Sigmoid colon (tissue), 4 donors: ENCODE results near the gene MOV10L1.

ENCODE experiments used
- EP300 ChIP-seq, 4 donors: sonication (generic); formaldehyde crosslinking; IDR thresholded peaks; one replicate each; pipeline ENCODE4 v1.6.1; 2017; ENCODE audit warnings: antibody characterized with exemption in 4 of 4
- POLR2A ChIP-seq, 2 donors: fragments of 450-650 bp; IDR thresholded peaks; one replicate each; pipeline ENCODE4 v1.6.1; 2016; ENCODE audit warnings: antibody characterized with exemption in 2 of 2, mild to moderate bottlenecking in 2 of 2, moderate library complexity in 2 of 2
- TF ChIP-seq, protein P1 (sequence below), 4 experiments: fragments of 450-650 bp in 3 of 4; fragments of 200-600 bp in 1 of 4; IDR thresholded peaks; one replicate each; pipeline ENCODE4 v1.5.1; 2016 to 2019; ENCODE audit warnings: antibody characterized with exemption in 4 of 4, mild to moderate bottlenecking in 3 of 4, moderate library complexity in 2 of 4

- TF ChIP-seq EP300 (IDR thresholded peaks at IDR 0.05) (no peak), POLR2A (IDR thresholded peaks at IDR 0.05) (no peak)
- TF ChIP-seq, protein P1, sequence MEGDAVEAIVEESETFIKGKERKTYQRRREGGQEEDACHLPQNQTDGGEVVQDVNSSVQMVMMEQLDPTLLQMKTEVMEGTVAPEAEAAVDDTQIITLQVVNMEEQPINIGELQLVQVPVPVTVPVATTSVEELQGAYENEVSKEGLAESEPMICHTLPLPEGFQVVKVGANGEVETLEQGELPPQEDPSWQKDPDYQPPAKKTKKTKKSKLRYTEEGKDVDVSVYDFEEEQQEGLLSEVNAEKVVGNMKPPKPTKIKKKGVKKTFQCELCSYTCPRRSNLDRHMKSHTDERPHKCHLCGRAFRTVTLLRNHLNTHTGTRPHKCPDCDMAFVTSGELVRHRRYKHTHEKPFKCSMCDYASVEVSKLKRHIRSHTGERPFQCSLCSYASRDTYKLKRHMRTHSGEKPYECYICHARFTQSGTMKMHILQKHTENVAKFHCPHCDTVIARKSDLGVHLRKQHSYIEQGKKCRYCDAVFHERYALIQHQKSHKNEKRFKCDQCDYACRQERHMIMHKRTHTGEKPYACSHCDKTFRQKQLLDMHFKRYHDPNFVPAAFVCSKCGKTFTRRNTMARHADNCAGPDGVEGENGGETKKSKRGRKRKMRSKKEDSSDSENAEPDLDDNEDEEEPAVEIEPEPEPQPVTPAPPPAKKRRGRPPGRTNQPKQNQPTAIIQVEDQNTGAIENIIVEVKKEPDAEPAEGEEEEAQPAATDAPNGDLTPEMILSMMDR (IDR thresholded peaks at IDR 0.05) = no peak
These were observed 86.4 kb downstream of the MOV10L1 start for GRCh38 chr22:50175921-50176849.
